ENCODE results near the gene PRDM15. TPM values are rescaled to one million over a fixed set of nuclear protein-coding genes. Genes with fewer than 3 reads are reported as not detected.

Gene PRDM15
- total and polyA plus RNA-seq, 10 donors, result 4.4 to 18.0 (median 10.8) TPM

DNA sequence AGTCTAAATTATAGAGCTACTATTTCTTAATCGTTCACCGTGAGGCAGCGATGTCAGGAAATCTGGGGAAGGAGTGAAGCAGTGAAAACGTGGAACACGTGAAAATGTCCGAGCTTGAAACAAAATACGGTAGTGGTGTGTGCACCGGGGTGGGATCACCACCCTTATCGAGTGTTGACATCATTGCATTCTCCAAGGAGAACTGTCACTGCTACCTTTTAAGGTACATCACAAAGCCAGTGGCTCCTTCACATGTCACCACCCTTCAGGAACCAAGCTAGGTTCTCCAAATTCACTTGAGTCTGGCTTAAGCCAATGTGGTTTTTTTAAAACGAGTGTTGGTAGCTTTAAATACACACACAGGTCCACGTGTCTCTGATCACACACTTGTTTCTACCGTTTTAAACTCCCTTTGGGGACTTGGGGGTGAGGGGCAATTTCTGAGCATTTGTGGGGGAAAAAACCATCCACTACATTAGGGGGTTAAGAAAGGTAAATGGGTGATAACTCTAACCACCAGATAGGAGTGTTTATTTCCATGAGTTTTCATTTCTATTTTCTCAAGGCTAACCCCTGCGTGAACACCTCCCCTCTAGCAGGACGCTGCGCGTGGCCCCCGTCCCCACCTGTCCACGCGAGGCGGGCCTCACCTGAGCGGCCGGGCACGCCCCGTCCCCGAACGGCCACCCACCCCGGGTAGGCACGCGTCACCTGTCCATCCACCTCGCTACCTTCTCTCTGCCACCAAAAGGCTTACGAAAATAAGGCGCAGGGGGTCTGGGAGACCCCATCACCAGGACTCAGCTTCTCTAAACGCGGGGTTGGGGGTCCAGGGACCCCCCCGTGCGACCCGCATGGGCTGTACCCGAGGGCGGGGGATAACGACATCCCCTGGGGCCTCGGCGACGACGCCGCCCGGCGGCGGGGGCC lies 978 bp downstream of the PRDM15 start:
- H3K9me3 ChIP-seq, result no peaks in the 10 kb centered on the region
- DNase-seq, result peak; percentile 89
- H3K4me3 ChIP-seq, result peak overlapping the region; percentile 41 to 82 (median 63)
- TF ChIP-seq, protein P1, sequence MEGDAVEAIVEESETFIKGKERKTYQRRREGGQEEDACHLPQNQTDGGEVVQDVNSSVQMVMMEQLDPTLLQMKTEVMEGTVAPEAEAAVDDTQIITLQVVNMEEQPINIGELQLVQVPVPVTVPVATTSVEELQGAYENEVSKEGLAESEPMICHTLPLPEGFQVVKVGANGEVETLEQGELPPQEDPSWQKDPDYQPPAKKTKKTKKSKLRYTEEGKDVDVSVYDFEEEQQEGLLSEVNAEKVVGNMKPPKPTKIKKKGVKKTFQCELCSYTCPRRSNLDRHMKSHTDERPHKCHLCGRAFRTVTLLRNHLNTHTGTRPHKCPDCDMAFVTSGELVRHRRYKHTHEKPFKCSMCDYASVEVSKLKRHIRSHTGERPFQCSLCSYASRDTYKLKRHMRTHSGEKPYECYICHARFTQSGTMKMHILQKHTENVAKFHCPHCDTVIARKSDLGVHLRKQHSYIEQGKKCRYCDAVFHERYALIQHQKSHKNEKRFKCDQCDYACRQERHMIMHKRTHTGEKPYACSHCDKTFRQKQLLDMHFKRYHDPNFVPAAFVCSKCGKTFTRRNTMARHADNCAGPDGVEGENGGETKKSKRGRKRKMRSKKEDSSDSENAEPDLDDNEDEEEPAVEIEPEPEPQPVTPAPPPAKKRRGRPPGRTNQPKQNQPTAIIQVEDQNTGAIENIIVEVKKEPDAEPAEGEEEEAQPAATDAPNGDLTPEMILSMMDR (IDR thresholded peaks at IDR 0.05 in 8 of 11, conservative IDR thresholded peaks at IDR 0.05 in 3 of 11), result no peak
- no peak for TF ChIP-seq POLR2AphosphoS5 (IDR thresholded peaks at IDR 0.05)
- TF ChIP-seq POLR2A (IDR thresholded peaks at IDR 0.05), result no peak
- H3K4me1 ChIP-seq, result peaks cover 0 to 45% (median 26%) of the 10 kb centered on the region in 6 donors
- intact Hi-C loops (cut with DNase I; ENCODE audit: low total_unique reads), result no loop called here
- peak overlapping the region in 5 of 8 donors; percentile 54 to 95 (median 88) for H3K27ac ChIP-seq
- no peaks in the 10 kb centered on the region for H3K27me3 ChIP-seq (replicated peaks in 1 of 7)
- peaks cover 0 to 6% (median 0%) of the 10 kb centered on the region in 6 donors for H3K36me3 ChIP-seq
- WGBS, 5 donors, result 1 to 2% (median 1%) methylated on average over 34 to 48 of the region's 48 CpGs

DNA sequence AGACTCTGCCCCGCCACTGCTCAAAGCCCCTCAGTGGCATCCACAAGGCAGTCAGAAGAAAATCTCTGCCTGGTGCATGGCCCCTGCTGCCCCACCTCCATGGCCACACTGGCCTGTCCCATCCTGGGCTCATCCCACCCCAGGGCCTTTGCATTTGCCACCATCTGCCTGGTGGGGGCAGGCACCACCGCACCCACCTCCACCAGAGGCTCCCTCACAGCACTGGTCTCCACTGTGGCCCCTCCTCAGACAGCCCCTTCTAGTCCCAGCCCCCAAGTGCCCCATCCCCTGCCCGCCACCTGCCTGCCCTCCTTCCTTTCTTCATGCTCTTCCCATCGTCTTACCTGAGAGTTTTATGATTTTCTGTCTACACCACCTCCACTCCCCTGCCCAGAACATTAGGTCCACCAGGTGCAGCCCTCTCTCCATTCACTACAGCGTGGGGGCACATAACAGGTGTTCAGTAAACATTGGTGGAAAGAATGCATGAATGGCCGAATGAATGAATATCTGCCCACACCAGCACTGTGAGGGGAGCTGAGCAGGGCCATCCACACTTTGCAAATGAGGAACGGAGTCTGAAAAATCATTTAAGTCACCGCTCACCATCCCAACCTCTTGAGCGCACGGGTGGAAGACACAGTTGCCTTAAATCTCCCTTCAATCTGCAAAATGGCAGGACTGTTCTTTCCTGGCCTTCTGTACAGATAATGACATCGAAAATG lies 2.1 kb downstream of the PRDM15 start:
- intact Hi-C loops (cut with DNase I; ENCODE audit: low total_unique reads), result no loop called here
- Histone ChIP-seq H3K4me3 (peak overlapping the region in 1 of 8 donors; percentile 63), H3K36me3 (peaks cover 0 to 12% (median 0%) of the 10 kb centered on the region in 6 donors), H3K4me1 (peaks cover 0 to 45% (median 26%) of the 10 kb centered on the region in 6 donors), H3K27me3 (replicated peaks in 1 of 7) (no peaks in the 10 kb centered on the region), H3K27ac (no peak overlapping the region), H3K9me3 (no peaks in the 10 kb centered on the region)
- 83 to 91% (median 89%) methylated on average over 11 of the region's 11 CpGs for WGBS, 5 donors
- TF ChIP-seq POLR2A (IDR thresholded peaks at IDR 0.05) (no peak), POLR2AphosphoS5 (IDR thresholded peaks at IDR 0.05) (no peak)
- TF ChIP-seq, protein P1 (IDR thresholded peaks at IDR 0.05 in 8 of 11, conservative IDR thresholded peaks at IDR 0.05 in 3 of 11), result no peak
- peak; percentile 71 for DNase-seq

DNA sequence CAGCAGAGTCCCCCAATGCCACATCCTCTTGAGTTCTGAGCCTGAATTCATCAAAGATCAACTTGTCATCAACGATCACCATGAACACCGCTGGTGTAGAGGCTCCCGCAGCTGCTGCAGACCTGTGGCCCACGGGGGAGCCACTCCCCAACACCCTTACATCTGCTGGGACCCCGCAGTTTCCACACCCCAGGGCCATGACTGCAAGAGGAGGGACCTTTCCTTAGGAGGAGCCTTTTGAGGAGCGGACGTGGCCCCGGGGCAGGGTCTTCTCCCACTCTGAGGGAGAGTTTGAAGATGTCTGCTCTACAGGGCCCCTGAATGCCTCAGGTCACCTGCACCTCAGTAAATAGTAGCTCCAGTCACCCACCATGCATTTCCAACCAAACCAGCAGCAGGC lies 2.7 kb downstream of the PRDM15 start:
- H3K9me3 ChIP-seq, result no peaks in the 10 kb centered on the region
- H3K4me1 ChIP-seq, result peaks cover 0 to 45% (median 26%) of the 10 kb centered on the region in 6 donors
- no peaks in the 10 kb centered on the region for H3K27me3 ChIP-seq (replicated peaks in 1 of 7)
- WGBS, 5 donors, result 84 to 94% (median 91%) methylated on average over 4 to 8 of the region's 8 CpGs
- peaks cover 0 to 12% (median 0%) of the 10 kb centered on the region in 6 donors for H3K36me3 ChIP-seq
- TF ChIP-seq POLR2AphosphoS5 (IDR thresholded peaks at IDR 0.05) (no peak), POLR2A (IDR thresholded peaks at IDR 0.05) (no peak)
- TF ChIP-seq, protein P1 (IDR thresholded peaks at IDR 0.05 in 8 of 11, conservative IDR thresholded peaks at IDR 0.05 in 3 of 11), result no peak
- intact Hi-C loops (cut with DNase I; ENCODE audit: low total_unique reads), result no loop called here
- H3K4me3 ChIP-seq, result no peak overlapping the region
- no peak overlapping the region for H3K27ac ChIP-seq
- no peak for DNase-seq
